SJSA1 (cell line): ENCODE measurements around the gene FKRP. TPM values are rescaled to one million over a fixed set of nuclear protein-coding genes. Genes with fewer than 3 reads are reported as not detected.
"Not testable (repeated sequence)": the region's sequence is repeated elsewhere in the genome, so short reads cannot be mapped to it uniquely, and the experiment has no call there.

Source experiments
- DNase-seq, 2 experiments: peaks; one replicate each; pipeline ENCODE4 v3.0.0-alpha.2; 2015 to 2020; ENCODE audit warnings: low spot score in 2 of 2, low read depth in 1 of 2
- H3K27ac ChIP-seq: fragments of 250-450 bp; sonication (Bioruptor Pico); 2 replicates; pipeline ENCODE4 v1.5.1; 2020; ENCODE audit warnings: mild to moderate bottlenecking, moderate library complexity
- H3K27me3 ChIP-seq: fragments of 250-450 bp; sonication (Bioruptor Pico); replicated peaks from 2 replicates; pipeline ENCODE4 v1.5.1; 2020; ENCODE audit warnings: mild to moderate bottlenecking, moderate library complexity
- H3K36me3 ChIP-seq: fragments of 250-450 bp; sonication (Bioruptor Pico); 2 replicates; pipeline ENCODE4 v1.5.1; 2020; ENCODE audit warnings: mild to moderate bottlenecking
- H3K4me1 ChIP-seq: fragments of 250-450 bp; sonication (Bioruptor Pico); replicated peaks from 2 replicates; pipeline ENCODE4 v1.6.1; 2021; ENCODE audit warnings: mild to moderate bottlenecking
- H3K4me3 ChIP-seq: fragments of 250-450 bp; sonication (Bioruptor Pico); 2 replicates; pipeline ENCODE4 v1.5.1; 2020; ENCODE audit warnings: mild to moderate bottlenecking
- H3K9me3 ChIP-seq: fragments of 250-450 bp; sonication (Bioruptor Pico); replicated peaks from 2 replicates; pipeline ENCODE4 v1.5.1; 2020; ENCODE audit warnings: mild to moderate bottlenecking
- total RNA-seq: library from RNA; depleted of rRNA; stranded (reverse); fragments of >200 nt; shearing (Covaris generic); gene quantifications from 2 replicates; pipeline ENCODE4 v1.2.3, GENCODE V29; 2014

FKRP gene
- total RNA-seq, 1 experiment from 2014 or later = 48.7 TPM

DNA sequence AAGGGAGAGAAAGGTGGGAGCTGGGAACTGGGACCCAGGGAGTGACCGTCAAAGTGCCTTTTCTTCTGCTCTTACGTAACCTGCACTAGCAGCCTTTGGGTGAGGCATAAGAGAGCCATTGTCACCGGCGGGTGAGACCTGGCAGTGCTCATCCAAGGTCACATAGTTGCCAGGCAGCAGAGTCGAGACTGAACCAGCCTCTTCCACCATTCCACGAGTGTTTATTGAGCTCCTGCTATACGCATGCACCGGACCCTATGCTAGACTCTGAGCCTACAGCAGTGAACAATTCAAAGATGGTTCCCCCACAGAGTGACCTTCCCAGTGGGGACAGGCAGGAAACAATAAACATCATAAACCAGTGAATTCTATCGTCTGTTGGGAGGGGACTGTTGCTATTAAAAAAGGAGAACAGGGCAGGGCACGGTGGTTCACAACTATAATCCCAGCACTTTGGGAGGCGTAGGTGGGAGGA, 19.0 kb downstream of the FKRP start:
- Histone ChIP-seq H3K9me3 (no peaks in the 10 kb centered on the region), H3K4me3 (no peak overlapping the region), H3K27ac (no peak overlapping the region), H3K27me3 (no peaks in the 10 kb centered on the region), H3K4me1 (0 out of 2 replicates have a peak, but pooled peaks cover 4% of the 10 kb centered on the region), H3K36me3 (no peaks in the 10 kb centered on the region)
- no peak for DNase-seq

DNA sequence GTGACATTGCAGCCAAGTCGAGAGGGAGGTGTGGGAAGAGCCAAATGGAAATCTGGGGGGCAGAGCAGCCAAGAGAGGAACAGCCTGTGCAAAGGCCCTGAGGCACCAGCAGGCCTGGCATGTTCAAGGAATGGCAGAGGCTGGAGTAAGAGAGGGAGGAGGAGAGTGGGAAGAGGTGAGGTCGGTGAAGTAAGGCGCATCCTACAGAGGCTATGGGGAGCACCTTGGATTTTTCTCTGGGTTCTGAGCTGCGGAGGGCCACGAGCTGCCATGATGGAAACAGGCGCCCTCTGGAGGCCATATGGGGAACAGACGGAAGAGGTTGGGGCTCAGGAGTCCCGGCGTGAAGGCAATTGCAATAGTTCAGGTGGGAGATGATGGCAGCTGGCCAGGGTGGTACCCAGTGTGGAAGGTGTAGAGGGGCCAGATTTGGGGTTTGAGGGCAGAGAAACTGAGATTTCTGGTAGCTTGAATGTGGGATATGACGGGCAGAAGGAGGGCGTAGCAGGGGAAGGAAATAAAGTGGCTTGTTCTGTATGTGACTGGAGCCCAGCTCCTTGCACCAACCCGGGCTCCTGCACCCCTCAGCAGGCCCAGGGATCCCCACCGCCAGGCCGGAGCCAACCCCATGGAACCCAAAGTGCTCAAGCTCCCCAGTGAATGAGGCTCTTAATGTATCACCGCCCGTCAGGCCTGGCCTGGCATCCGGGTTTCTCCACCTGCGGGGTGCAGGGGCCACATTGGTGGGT, 20.9 kb downstream of the FKRP start:
- peak in 1 of 2 experiments; percentile 42 for DNase-seq
- H3K36me3 ChIP-seq = no peaks in the 10 kb centered on the region

DNA sequence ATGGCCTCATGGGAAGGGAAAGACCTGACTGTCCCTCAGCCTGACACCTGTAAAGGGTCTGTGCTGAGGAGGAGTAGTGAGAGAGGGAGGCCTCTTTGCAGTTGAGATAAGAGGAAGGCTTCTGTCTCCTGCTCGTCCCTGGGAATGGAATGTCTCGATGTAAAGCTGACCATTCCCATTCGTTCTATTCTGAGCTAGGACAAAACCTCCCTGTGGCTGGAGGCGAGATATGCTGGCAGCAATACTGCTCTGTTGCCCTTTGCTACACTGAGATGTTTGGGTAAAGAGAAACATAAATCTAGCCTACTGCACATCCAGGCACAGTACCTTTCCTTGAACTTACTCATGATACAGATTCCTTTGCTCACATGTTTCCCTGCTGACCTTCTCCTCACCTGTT, 22.9 kb downstream of the FKRP start:
- not testable (repeated sequence) for H3K27ac ChIP-seq, DNase-seq, H3K4me3 ChIP-seq, H3K9me3 ChIP-seq, H3K36me3 ChIP-seq, H3K4me1 ChIP-seq, H3K27me3 ChIP-seq

More for the DNA sequence above, 20.9 kb downstream of the FKRP start:
- Histone ChIP-seq H3K27me3 (no peaks in the 10 kb centered on the region), H3K9me3 (no peaks in the 10 kb centered on the region), H3K27ac (no peak overlapping the region), H3K4me3 (no peak overlapping the region), H3K4me1 (0 out of 2 replicates have a peak, but pooled peaks cover 3% of the 10 kb centered on the region)

DNA sequence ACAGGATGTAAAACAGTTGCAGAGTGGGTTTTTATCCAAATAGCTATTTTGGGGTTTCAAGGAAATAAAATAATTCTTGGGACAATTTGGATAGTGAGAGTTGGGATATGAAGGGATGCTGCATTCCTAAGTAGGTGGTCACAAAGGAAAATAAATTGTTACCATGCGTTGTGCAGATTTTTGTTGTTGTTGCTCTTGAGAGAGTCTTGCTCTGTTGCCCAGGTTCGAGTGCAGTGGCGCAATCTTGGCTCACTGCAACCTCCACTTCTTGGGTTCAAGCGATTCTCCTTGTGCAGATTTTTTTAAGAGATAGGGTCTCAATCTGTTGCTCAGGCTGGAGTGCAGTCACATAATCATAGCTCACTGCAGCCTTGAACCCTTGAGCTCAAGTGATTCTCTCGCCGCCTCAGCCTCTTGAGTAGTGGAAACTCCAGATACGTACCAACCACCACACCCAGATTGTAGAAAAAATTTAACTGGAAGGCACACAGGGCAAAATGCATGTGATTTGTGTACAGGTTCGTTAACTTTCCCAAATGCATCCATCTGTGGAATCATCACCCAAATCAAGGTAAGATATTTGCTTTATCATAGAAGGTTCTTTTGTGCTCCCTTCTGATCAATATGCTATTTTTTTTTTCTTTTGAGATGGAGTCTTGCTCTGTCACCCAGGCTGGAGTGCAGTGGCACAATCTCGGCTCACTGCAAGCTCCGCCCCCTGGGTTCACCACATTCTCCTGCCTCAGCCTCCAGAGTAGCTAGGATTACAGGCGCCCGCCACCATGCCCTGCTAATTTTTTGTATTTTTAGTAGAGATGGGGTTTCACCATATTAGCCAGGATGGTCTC, 26.5 kb downstream of the FKRP start:
- DNase-seq = no peak
- no peak overlapping the region for H3K4me3 ChIP-seq
- H3K4me1 ChIP-seq = peaks cover 3% of the 10 kb centered on the region; the same call in 1 of the 2 replicates
- H3K9me3 ChIP-seq = no peaks in the 10 kb centered on the region
- H3K36me3 ChIP-seq = peaks cover 30% of the 10 kb centered on the region
- no peak overlapping the region for H3K27ac ChIP-seq
- H3K27me3 ChIP-seq = no peaks in the 10 kb centered on the region

DNA sequence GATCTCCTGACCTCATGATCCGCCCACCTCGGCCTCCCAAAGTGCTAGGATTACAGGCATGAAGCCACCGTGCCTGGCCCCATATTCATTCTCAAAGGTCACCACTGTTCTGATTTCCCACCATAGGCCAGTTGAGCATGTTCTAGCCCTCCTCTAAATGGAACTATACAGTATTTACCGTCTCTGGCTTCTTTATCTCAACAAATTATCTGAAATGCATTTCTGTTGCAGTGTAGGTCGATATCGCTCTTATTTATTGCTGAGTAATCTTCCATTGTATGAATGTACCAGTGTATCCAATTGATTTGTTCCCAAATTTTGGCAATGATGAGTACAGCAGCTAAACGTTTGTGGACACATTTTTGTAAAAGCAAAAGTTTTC, 27.2 kb downstream of the FKRP start:
- Histone ChIP-seq H3K27me3 (no peaks in the 10 kb centered on the region), H3K4me1 (peaks cover 3% of the 10 kb centered on the region; the same call in 1 of the 2 replicates), H3K9me3 (no peaks in the 10 kb centered on the region), H3K4me3 (no peak overlapping the region), H3K36me3 (peaks cover 34% of the 10 kb centered on the region), H3K27ac (no peak overlapping the region)
- DNase-seq = no peak

DNA sequence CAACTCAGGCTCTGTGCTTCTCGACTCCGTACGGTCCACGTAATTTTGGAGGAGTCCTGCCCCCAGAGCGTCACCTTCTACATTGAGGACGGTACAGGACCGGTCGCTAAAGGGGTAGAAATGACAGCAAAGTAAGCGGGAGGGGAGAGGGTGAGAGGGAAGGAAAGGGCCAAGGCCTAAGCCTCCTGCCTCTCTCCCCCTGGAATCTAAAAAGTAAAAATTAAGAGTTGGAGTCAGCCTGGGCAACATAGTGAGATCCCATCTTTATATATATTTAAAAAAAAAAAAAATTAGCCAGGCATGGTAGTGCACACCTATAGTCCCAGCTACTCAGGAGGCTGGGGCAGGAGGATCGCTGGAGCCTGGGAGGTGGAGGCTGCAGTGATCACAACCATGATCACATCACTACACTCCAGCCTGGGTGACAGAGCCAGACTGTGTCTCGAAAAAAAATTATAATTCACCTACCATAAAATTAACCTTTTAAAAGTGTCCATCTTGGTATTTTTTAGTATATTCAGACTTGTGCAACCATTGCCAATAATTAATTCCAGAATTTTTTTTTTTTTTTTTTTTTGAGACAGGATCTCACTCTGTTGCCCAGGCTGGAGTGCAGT, 29.9 kb downstream of the FKRP start:
- H3K27ac ChIP-seq = no peak overlapping the region
- H3K36me3 ChIP-seq = peaks cover 62% of the 10 kb centered on the region
- DNase-seq = no peak

DNA sequence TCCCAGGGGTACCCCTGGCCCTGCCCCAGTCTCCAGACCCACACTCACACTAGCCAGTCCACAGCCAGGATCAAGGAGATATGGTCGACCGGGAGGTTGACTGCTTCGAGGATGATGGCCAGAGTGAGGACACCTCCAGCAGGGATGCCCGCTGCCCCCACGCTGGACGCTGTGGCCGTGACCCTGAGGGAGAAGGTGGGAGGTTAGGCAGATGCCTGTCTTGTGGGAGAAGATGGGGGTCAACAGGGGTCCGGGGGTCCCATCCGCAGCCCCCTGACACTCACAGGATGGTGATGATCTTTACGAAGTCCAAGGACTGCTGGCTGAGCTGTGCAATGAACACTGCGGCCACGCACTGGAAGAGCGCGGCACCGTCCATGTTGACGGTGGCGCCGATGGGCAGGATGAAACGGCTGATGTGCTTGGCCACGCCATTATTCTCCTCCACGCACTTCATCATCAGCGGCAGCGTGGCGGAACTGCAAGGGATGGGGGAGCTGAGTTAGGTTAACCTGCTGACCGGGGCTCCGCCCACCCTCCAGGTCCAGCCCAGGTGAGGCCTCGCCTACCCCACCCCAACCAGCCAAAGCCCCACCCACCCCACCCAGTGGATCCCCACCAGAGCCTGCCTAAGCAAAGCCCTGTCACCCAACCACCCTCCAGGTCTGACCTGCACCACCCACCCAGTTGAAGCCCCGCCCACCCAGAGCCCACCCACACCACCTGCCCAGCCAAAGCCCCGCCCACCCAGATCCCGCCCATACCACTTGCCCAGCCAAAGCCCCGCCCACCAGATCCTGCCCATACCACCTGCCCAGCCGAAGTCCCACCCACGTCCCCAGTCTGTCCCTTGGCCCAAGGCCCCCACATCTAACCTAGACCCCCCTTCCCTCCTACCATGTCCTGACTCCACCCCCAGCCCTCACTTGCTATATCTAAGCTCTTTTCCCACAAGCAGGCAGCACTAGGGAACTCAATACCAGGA, 31.4 kb downstream of the FKRP start:
- H3K27ac ChIP-seq = no peak overlapping the region
- H3K36me3 ChIP-seq = peaks cover 75% of the 10 kb centered on the region
- no peak for DNase-seq
- no peaks in the 10 kb centered on the region for H3K27me3 ChIP-seq
- H3K4me3 ChIP-seq = no peak overlapping the region
- H3K9me3 ChIP-seq = no peaks in the 10 kb centered on the region
- H3K4me1 ChIP-seq = no peaks in the 10 kb centered on the region; the same call in 1 of the 2 replicates

More for the DNA sequence above, 29.9 kb downstream of the FKRP start:
- Histone ChIP-seq H3K27me3 (no peaks in the 10 kb centered on the region), H3K9me3 (no peaks in the 10 kb centered on the region), H3K4me3 (no peak overlapping the region), H3K4me1 (peaks cover 3% of the 10 kb centered on the region; the same call in 1 of the 2 replicates)

DNA sequence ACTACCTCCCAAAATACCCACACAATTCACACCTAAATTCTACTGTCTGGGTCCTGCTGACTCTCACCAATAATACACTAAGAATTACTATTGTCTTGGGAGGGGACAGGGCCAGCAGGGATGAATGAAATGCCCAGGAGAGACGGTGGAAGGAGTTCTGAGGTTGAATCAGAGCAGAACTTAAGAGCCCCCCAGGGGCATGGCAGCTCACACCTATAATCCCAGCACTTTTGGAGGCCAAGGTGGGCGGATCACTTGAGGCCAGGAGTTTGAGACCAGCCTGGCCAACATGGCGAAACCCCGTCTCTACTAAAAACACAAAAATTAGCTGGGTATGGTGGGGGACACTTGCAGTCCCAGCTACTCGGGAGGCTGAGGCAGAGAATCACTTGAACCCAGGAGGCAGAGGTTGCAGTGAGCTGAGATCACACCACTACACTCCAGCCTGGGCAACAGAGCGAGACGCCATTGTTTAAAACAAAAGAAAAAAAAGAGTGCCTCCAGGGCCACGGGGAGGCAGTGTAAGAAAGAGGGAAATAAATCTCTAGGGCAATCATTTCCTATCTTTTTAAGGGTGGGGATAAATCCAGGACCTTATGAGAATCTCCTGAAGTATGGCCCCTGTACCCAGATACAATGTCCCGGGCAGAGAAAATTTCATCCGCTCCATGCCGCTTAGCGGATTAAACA, 32.2 kb downstream of the FKRP start:
- not testable (repeated sequence) for H3K9me3 ChIP-seq, H3K27ac ChIP-seq, H3K4me1 ChIP-seq, H3K27me3 ChIP-seq, DNase-seq, H3K4me3 ChIP-seq
- peaks cover 83% of the 10 kb centered on the region for H3K36me3 ChIP-seq

DNA sequence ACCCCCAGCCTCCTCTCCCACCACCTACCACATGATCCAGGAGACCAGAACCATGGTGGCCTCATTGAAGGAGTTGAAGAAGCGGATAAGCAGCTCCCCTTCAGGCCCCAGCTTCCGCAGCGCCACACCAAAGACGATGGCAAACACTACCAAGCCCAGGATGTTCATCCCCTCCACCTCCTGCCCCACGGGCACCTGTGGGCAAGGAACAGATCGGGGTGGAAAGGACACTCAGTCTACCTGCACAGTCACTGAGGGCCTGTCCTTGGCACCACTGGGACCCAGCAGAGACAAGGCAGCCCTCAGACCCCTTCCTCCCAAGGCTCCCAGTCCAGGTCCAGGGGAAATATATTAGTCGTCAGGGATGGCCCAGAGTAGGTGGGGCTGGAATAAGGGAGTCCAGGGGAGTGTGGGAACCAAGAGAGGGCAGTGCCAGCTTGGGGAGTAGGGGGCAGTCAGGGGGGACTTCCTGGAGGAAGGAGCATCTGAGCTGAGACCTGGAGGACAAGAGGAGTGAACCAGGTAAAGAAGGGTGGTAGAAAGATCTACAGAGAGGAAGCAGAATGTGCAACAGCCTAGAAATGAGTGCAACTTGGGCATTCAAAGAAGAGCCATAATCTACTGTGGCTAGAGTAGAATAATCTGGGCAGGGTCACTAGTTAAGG, 36.6 kb downstream of the FKRP start:
- no peak for DNase-seq
- Histone ChIP-seq H3K27me3 (no peaks in the 10 kb centered on the region), H3K27ac (no peak overlapping the region), H3K36me3 (peaks cover 92% of the 10 kb centered on the region), H3K4me1 (peaks cover 32% of the 10 kb centered on the region), H3K4me3 (no peak overlapping the region), H3K9me3 (no peaks in the 10 kb centered on the region)

DNA sequence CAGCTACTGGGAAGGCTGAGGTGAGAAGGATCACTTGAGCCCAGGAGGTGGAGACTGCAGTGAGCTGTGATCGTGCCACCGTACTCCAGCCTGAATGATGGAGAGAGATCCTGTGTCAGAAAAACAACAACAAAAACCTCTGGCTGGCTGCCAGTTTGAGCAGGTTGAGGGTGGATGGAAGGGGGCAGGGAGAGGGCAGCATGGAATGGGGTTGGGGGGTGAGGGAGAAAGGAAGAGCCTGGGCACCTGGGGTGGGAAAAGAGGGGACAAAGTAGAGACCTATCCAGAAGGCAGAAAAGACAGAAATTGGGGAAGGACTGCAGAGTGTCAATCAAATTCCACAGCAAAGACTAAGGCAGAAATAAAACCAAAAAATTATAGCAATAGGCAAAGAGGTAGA, 37.8 kb downstream of the FKRP start:
- Histone ChIP-seq H3K36me3 (peaks cover 84% of the 10 kb centered on the region), H3K27ac (no peak overlapping the region), H3K27me3 (no peaks in the 10 kb centered on the region)

DNA sequence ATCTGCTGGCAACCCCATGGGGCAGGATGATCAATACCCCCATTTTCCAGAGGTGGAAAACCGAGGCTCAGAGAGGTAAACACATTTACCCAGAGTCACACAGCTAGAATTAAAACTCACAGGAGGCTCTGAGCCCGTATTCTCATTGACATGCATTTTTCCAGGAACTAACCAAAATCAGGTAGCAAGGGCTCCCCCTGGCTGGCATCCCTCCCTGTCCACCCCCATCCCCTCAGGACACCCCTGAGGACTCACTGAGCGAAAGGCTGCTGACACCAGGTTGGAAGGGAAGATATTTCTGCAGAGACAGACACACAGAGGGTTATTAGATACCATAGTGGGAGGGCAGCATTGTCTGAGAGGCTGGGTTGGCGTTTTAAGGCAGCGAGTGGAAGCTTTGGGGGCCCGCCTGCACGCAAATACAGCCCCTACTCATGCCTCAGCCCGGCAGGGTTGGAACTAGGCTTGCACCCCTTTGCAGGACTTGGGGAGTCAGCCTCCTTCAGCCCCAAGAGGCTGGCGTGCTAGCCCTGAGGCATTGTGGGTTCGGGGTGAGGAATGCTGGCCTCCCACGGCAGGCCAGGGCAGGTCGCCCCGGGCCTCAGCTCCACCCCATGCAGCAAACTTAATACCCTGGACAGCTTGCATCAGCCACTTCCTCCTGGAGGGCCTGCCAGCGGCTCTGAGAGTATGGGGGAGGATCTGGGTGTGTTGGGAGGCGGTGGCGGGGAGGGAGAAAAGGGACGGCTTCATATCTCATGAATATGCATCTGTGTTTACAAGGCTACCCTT, 38.6 kb downstream of the FKRP start:
- peak overlapping the region; percentile 90 for H3K27ac ChIP-seq
- H3K4me1 ChIP-seq = peaks cover 32% of the 10 kb centered on the region
- H3K4me3 ChIP-seq = peak overlapping the region; percentile 13; the same call in 1 of the 2 replicates
- H3K36me3 ChIP-seq = peaks cover 77% of the 10 kb centered on the region
- no peaks in the 10 kb centered on the region for H3K9me3 ChIP-seq
- peak; percentile 58 to 82 for DNase-seq
- H3K27me3 ChIP-seq = no peaks in the 10 kb centered on the region

More for the DNA sequence above, 37.8 kb downstream of the FKRP start:
- Histone ChIP-seq H3K4me1 (peaks cover 32% of the 10 kb centered on the region), H3K9me3 (no peaks in the 10 kb centered on the region), H3K4me3 (no peak overlapping the region)
- DNase-seq = no peak
